ENCODE measurements around the gene CRYBA2.

Gene CRYBA2

GRCh38 chr2:218956039-218956438 is 37.2 kb downstream of the CRYBA2 start:
- Mint-ChIP-seq H3K27me3 (ENCODE audit: low read depth) (peaks cover 49% of the 10 kb centered on the region), H3K27ac (no peak overlapping the region), H3K4me1 (ENCODE audit: low read depth) (peaks cover under 1% of the 10 kb centered on the region), H3K36me3 (ENCODE audit: low read depth) (peaks cover under 1% of the 10 kb centered on the region), H3K9me3 (no peaks in the 10 kb centered on the region), H3K4me3 (no peak overlapping the region)
- no peak for DNase-seq (ENCODE audit: low spot score)

GRCh38 chr2:218954541-218955300 is 38.5 kb downstream of the CRYBA2 start:
- Mint-ChIP-seq H3K36me3 (ENCODE audit: low read depth) (no peaks in the 10 kb centered on the region), H3K27ac (no peak overlapping the region), H3K4me1 (ENCODE audit: low read depth) (no peaks in the 10 kb centered on the region), H3K27me3 (ENCODE audit: low read depth) (peaks cover 46% of the 10 kb centered on the region), H3K4me3 (no peak overlapping the region), H3K9me3 (no peaks in the 10 kb centered on the region)
- DNase-seq (ENCODE audit: low spot score) = no peak

DNA sequence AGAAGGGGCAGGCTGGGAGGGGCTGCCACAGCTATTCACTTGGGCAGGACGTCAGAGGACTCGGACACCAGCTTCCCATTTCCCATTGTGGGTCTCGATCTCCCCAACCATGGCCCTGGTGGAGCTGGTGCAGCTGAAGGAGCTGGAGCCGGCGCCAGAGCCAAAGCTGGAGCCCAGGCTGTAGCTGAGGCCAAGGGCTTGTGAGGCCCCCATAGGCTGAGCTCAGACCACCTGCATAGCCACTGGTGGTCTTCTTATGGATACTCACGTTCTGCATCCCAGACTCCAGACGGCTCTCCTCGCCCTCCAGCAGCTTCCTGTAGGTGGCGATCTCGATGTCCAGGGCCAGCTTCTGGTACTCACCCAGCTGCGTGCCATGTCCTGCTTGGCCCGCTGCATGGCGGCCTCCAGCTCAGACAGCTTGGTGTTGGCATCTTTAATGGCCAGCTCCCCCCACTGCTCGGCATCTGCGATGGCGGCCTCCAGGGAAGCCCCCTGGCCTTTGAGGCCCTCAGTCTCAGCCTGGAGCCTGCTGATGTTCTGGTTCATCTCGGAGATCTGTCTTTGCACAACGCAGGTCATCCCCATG is 39.8 kb downstream of the CRYBA2 start:
- Mint-ChIP-seq H3K36me3 (ENCODE audit: low read depth) (no peaks in the 10 kb centered on the region), H3K4me1 (ENCODE audit: low read depth) (no peaks in the 10 kb centered on the region), H3K9me3 (no peaks in the 10 kb centered on the region), H3K27ac (no peak overlapping the region), H3K27me3 (ENCODE audit: low read depth) (peaks cover 36% of the 10 kb centered on the region), H3K4me3 (no peak overlapping the region)
- DNase-seq (ENCODE audit: low spot score) = no peak

- Mint-ChIP-seq H3K27ac (no peak overlapping the region), H3K36me3 (ENCODE audit: low read depth) (no peaks in the 10 kb centered on the region), H3K4me3 (no peak overlapping the region), H3K27me3 (ENCODE audit: low read depth) (peaks cover 23% of the 10 kb centered on the region), H3K4me1 (ENCODE audit: low read depth) (no peaks in the 10 kb centered on the region), H3K9me3 (no peaks in the 10 kb centered on the region)
- DNase-seq (ENCODE audit: low spot score) = no peak
These were observed 41.1 kb downstream of the CRYBA2 start for GRCh38 chr2:218952160-218952559.

- Mint-ChIP-seq H3K4me1 (ENCODE audit: low read depth) (no peaks in the 10 kb centered on the region), H3K36me3 (ENCODE audit: low read depth) (no peaks in the 10 kb centered on the region), H3K27ac (no peak overlapping the region), H3K9me3 (no peaks in the 10 kb centered on the region), H3K27me3 (ENCODE audit: low read depth) (peaks cover 27% of the 10 kb centered on the region), H3K4me3 (no peak overlapping the region)
- DNase-seq (ENCODE audit: low spot score) = no peak
These were observed 46.6 kb downstream of the CRYBA2 start for GRCh38 chr2:218946621-218947020.

- Mint-ChIP-seq H3K9me3 (no peaks in the 10 kb centered on the region), H3K36me3 (ENCODE audit: low read depth) (no peaks in the 10 kb centered on the region), H3K27ac (no peak overlapping the region), H3K4me3 (no peak overlapping the region), H3K27me3 (ENCODE audit: low read depth) (peaks cover 33% of the 10 kb centered on the region), H3K4me1 (ENCODE audit: low read depth) (no peaks in the 10 kb centered on the region)
- no peak for DNase-seq (ENCODE audit: low spot score)
These were observed 48.3 kb downstream of the CRYBA2 start for GRCh38 chr2:218944759-218945404.

Data from T-helper 2 cell treated with Interferon-gamma antibody and Interleukin-4, amounts not matched to agents 5 μg/mL and 100 μg/mL, for 36 hours (primary cell).